ENCODE data around the gene GAST. TPM values are rescaled to one million over a fixed set of nuclear protein-coding genes. Genes with fewer than 3 reads are reported as not detected.

Gene GAST
- total RNA-seq, 1 donor from 2014 or later: not detected

DNA sequence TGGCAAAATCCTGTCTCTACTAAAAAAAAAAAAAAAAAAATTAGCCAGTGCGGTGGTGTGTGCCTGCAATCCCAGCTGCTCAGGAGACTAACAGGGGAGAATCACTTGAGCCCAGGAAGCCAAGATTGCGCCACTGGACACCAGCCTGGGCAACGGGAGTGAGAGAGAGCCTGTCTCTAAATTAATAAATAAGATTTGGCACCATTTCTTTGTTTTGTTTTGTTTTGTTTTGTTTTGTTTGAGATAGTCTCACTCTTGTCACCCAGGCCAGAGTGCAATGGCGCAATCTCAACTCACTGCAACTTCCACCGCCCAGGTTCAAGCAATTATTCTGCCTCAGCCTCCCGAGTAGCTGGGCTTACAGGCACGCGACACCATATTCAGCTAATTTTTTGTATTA, 9.4 kb upstream of the GAST start:
- Mint-ChIP-seq H3K27me3 (ENCODE audit: insufficient read depth, low read depth) (peaks cover 15% of the 10 kb centered on the region), H3K9me3 (no peaks in the 10 kb centered on the region), H3K36me3 (no peaks in the 10 kb centered on the region), H3K27ac (no peak overlapping the region), H3K4me1 (peaks cover 26% of the 10 kb centered on the region), H3K4me3 (no peak overlapping the region)
- no peak for DNase-seq (ENCODE audit: low spot score)
- Histone ChIP-seq H3F3A (ENCODE audit: low read depth) (no peaks in the 10 kb centered on the region), H3K4me2 (no peak overlapping the region), H3K79me2 (ENCODE audit: low read depth) (no peaks in the 10 kb centered on the region), H3K4me1 (peaks cover 13% of the 10 kb centered on the region), H3K9me3 (ENCODE audit: low read depth) (no peaks in the 10 kb centered on the region), H3K36me3 (no peaks in the 10 kb centered on the region), H2AFZ (replicated peaks) (no peak overlapping the region), H3K27ac (no peak overlapping the region), H3K9ac (no peak overlapping the region), H3K4me3 (no peak overlapping the region), H4K20me1 (ENCODE audit: low read depth) (no peaks in the 10 kb centered on the region), H3K27me3 (peaks cover 40% of the 10 kb centered on the region)
- TF ChIP-seq EZH2phosphoT487 (IDR thresholded peaks at IDR 0.05) (no peak), CTCF (IDR thresholded peaks at IDR 0.05) (no peak), EZH2 (IDR thresholded peaks at IDR 0.05) (no peak)

DNA sequence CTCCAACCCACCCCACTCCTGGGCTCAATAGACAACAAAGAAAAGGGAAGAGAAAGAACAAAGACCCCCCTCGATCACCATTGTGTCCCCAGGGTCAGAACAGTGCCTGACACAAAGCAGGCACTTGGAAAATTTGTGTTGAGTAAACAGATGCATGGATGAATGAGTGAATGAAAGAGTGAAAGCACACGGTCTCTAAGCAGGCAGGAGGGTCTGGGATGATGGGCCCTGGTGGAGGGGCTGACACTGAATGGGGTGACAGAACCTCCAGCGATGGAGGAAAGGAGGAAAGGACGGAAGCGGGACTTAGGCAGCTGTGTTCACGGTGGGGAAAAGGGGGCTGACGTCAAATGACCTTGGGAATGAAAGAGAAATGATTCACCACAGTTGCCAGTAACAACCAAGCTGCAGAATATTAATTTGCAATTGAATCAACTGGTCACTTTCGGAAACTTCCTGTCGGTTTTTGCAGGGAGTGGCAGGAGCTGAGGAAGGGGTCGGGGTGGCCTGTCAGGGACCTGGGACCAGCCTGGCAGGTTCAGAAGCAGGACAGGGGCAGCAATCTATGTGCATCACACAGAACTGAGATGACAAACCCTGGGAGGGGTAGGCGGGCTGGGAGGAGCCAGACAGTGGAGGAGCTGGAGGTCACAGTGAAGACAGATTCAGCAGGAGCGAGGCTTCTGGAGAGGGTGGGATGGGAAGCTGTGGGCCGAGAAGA, 6.7 kb upstream of the GAST start:
- Mint-ChIP-seq H3K27me3 (ENCODE audit: insufficient read depth, low read depth) (peaks cover 14% of the 10 kb centered on the region), H3K4me3 (peak overlapping the region; percentile 52), H3K27ac (peak overlapping the region; percentile 15), H3K9me3 (no peaks in the 10 kb centered on the region), H3K4me1 (peaks cover 32% of the 10 kb centered on the region), H3K36me3 (no peaks in the 10 kb centered on the region)
- Histone ChIP-seq H3F3A (ENCODE audit: low read depth) (no peaks in the 10 kb centered on the region), H3K4me3 (no peak overlapping the region), H3K36me3 (no peaks in the 10 kb centered on the region), H3K4me2 (peak overlapping the region; percentile 37), H3K27ac (no peak overlapping the region), H3K9ac (no peak overlapping the region), H3K79me2 (ENCODE audit: low read depth) (no peaks in the 10 kb centered on the region), H4K20me1 (ENCODE audit: low read depth) (no peaks in the 10 kb centered on the region), H2AFZ (replicated peaks) (no peak overlapping the region), H3K4me1 (peaks cover 13% of the 10 kb centered on the region), H3K9me3 (ENCODE audit: low read depth) (no peaks in the 10 kb centered on the region), H3K27me3 (peaks cover 65% of the 10 kb centered on the region)
- no peak for TF ChIP-seq EZH2 (IDR thresholded peaks at IDR 0.05)
- DNase-seq (ENCODE audit: low spot score): peak; percentile 63

DNA sequence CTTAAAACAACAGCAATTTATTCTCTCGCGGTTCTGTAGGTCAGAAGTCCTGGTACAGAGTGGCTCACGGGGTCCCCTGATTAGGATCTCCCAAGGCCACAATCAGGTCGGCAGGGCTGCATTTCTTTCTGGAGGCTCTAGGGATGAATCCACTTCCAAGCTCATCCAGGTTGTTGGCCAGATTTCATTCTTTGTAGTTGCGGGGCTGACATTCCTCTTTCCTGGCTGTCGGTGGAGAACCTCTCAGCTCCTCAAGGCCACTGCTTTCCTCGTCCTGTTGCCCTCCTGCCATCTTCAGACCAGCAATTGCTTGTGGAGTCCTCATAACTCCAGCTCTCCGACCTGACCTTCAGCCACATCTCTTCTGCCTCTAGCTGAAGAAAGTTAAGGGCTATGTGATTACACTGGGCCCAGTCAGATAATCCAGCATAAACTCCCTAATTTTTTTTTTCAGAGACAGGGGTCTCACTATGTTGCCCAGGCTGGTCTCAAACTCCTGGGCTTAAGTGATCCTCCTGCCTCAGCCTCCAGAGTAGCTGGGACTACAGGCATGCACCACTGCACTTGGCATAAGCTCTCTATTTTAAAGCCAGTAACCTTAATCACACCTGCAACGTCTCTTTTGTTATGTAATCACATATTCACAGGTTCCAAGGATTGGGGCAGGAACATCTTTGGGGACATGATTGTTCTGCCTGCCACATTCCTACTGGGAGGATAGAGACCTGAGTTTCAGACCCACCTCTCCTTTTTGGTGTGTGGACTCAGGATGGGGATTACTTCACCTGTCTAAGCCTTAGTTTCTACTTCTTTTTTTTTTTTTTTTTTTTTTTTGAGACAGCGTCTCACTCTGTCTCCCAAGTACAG, 4.1 kb upstream of the GAST start:
- no peak for DNase-seq (ENCODE audit: low spot score)
- TF ChIP-seq EZH2phosphoT487 (IDR thresholded peaks at IDR 0.05) (no peak), EZH2 (IDR thresholded peaks at IDR 0.05) (no peak), CTCF (IDR thresholded peaks at IDR 0.05) (no peak)
- no peaks in the 10 kb centered on the region for H3K9me3 Mint-ChIP-seq

More for the DNA sequence above, 4.1 kb upstream of the GAST start:
- Mint-ChIP-seq H3K4me3 (no peak overlapping the region), H3K27me3 (ENCODE audit: insufficient read depth, low read depth) (peaks cover 11% of the 10 kb centered on the region), H3K4me1 (peaks cover 42% of the 10 kb centered on the region), H3K27ac (peak overlapping the region; percentile 83), H3K36me3 (no peaks in the 10 kb centered on the region)
- Histone ChIP-seq H3K4me3 (no peak overlapping the region), H3K9me3 (ENCODE audit: low read depth) (no peaks in the 10 kb centered on the region), H3K27ac (no peak overlapping the region), H3K27me3 (peaks cover 90% of the 10 kb centered on the region), H3F3A (ENCODE audit: low read depth) (no peaks in the 10 kb centered on the region), H4K20me1 (ENCODE audit: low read depth) (no peaks in the 10 kb centered on the region), H3K9ac (no peak overlapping the region), H3K36me3 (no peaks in the 10 kb centered on the region), H3K4me1 (peaks cover 13% of the 10 kb centered on the region), H3K4me2 (no peak overlapping the region), H2AFZ (replicated peaks) (no peak overlapping the region), H3K79me2 (ENCODE audit: low read depth) (no peaks in the 10 kb centered on the region)
